ENCODE measurements around the gene RAB40A.
A peak's percentile ranks its signal among the peaks of the same experiment; 100 is the strongest.

The RAB40A gene

DNA sequence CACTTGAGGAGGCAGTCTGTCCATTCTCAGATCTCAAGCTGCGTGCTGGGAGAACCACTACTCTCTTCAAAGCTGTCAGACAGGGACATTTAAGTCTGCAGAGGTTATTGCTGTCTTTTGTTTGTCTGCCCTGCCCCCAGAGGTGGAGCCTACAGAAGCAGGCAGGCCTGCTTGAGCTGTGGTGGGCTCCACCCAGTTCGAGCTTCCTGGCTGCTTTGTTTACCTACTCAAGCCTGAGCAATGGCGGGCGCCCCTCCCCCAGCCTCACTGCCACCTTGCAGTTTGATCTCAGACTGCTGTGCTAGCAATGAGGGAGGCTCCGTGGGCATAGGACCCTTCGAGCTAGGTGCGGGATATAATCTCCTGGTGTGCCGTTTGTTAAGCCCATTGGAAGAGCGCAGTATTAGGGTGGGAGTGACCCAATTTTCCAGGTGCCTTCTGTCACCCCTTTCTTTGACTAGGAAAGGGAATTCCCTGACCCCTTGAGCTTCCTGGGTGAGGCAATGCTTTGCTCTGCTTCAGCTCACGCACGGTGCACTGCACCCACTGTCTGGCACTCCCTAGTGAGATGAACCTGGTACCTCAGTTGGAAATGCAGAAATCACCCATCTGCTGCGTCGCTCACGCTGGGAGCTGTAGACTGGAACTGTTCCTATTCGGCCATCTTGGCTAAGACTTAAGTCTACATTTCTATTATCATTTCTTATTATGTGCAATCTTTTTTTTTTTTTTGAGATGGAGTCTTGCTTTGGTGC is 59.1 kb downstream of the RAB40A start:
- DNase-seq = peak; percentile 14

DNA sequence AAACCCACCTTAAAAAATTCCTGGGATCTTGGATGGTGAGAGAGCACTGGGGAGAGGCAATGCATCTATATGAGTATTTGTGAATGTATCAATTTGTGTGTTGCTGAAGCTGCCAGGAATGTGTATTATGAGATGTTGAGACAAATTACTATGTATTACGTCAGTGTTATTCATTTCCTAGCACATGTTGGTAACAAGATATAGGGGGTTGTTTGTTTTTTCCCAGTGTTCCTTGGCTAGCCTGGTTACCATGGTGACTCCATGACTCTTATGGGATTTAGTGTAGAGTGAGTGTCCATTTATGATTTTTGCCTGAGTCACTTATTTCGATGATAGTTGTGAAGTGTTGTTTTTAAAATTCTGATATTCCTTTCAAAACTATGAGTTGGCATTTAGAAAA is 65.6 kb downstream of the RAB40A start:
- DNase-seq = peak; percentile 73
